Neuronal stem cell (in vitro differentiated cells): ENCODE data around the gene ADGRF5.

Source experiments
- DNase-seq: peaks from one replicate; pipeline ENCODE4 v3.0.0-alpha.2; 2013; ENCODE audit warnings: low spot score
- H2AFZ ChIP-seq: one replicate; pipeline ENCODE4 v1.6.1; 2013; ENCODE audit warnings: mild to moderate bottlenecking, low read length, inconsistent platforms
- H2AK5ac ChIP-seq: 2 replicates; pipeline ENCODE4 v1.6.1; 2013; ENCODE audit warnings: low read depth, mild to moderate bottlenecking, inconsistent platforms, low read length, moderate library complexity, mixed read lengths
- H2BK120ac ChIP-seq: 2 replicates; pipeline ENCODE4 v1.6.1; 2013; ENCODE audit warnings: low read depth, mild to moderate bottlenecking, inconsistent platforms, low read length, moderate library complexity, mixed read lengths
- H2BK12ac ChIP-seq: one replicate; pipeline ENCODE4 v1.6.1; 2013; ENCODE audit warnings: low read length, inconsistent platforms
- H2BK15ac ChIP-seq: 2 replicates; pipeline ENCODE4 v1.6.1; 2013; ENCODE audit warnings: mild to moderate bottlenecking, low read length, inconsistent platforms, mixed read lengths
- H2BK5ac ChIP-seq: one replicate; pipeline ENCODE4 v1.6.1; 2013; ENCODE audit warnings: inconsistent platforms, mild to moderate bottlenecking, low read length, moderate library complexity
- H3K14ac ChIP-seq: one replicate; pipeline ENCODE4 v1.6.1; 2013; ENCODE audit warnings: low read length, inconsistent platforms
- H3K18ac ChIP-seq: 2 replicates; pipeline ENCODE4 v1.6.1; 2013; ENCODE audit warnings: low read length, inconsistent platforms
- H3K23ac ChIP-seq: 2 replicates; pipeline ENCODE4 v1.6.1; 2013; ENCODE audit warnings: low read depth, mild to moderate bottlenecking, mixed read lengths, low read length, inconsistent platforms; ENCODE audit not compliant: poor library complexity
- H3K27ac ChIP-seq: replicated peaks from 3 replicates; pipeline ENCODE4 v1.5.1; 2013; ENCODE audit warnings: low read length, inconsistent platforms
- H3K27me3 ChIP-seq, 3 experiments: 2 replicates each; pipeline ENCODE4 v1.6.1; 2013; ENCODE audit warnings: low read length in 3 of 3, mild to moderate bottlenecking in 2 of 3, inconsistent platforms in 1 of 3, low read depth in 1 of 3, mixed read lengths in 1 of 3, moderate library complexity in 1 of 3; ENCODE audit not compliant: control insufficient read depth in 3 of 3, insufficient read depth in 3 of 3
- H3K36me3 ChIP-seq, 2 donors: replicated peaks in 1 of 2; 2 replicates each; pipeline ENCODE4 v1.6.1; 2013; ENCODE audit warnings: low read length in 2 of 2; ENCODE audit not compliant: control insufficient read depth in 2 of 2, insufficient read depth in 2 of 2
- H3K4ac ChIP-seq: 2 replicates; pipeline ENCODE4 v1.6.1; 2013; ENCODE audit warnings: inconsistent platforms, mild to moderate bottlenecking, low read length, moderate library complexity
- H3K4me1 ChIP-seq, 2 donors: 1 replicate in 1 of 2; 2 replicates in 1 of 2; pipeline ENCODE4 v1.6.1; 2013; ENCODE audit warnings: low read length in 2 of 2, low read depth in 1 of 2; ENCODE audit not compliant: control insufficient read depth in 2 of 2, insufficient read depth in 1 of 2
- H3K4me2 ChIP-seq: one replicate; pipeline ENCODE4 v1.6.1; 2013; ENCODE audit warnings: mild to moderate bottlenecking, low read length, inconsistent platforms; ENCODE audit not compliant: insufficient read depth, poor library complexity, severe bottlenecking
- H3K4me3 ChIP-seq, 2 donors: 2 replicates each; pipeline ENCODE4 v1.5.1; 2013; ENCODE audit warnings: low read length in 2 of 2, mild to moderate bottlenecking in 2 of 2, inconsistent platforms in 1 of 2, moderate library complexity in 1 of 2
- H3K79me1 ChIP-seq: one replicate; pipeline ENCODE4 v1.6.1; 2013; ENCODE audit warnings: low read depth, mild to moderate bottlenecking, inconsistent platforms, low read length, moderate library complexity
- H3K9ac ChIP-seq: one replicate; pipeline ENCODE4 v1.6.1; 2013; ENCODE audit warnings: mild to moderate bottlenecking, low read depth, low read length, inconsistent platforms; ENCODE audit not compliant: poor library complexity
- H3K9me3 ChIP-seq, 2 donors: replicated peaks in 1 of 2; 2 replicates each; pipeline versions ENCODE3 to v1.6.1; 2013; ENCODE audit warnings: low read length in 2 of 2, mild to moderate bottlenecking in 2 of 2, inconsistent platforms in 1 of 2, low read depth in 1 of 2, mixed read lengths in 1 of 2, moderate library complexity in 1 of 2; ENCODE audit not compliant: control insufficient read depth in 2 of 2, insufficient read depth in 1 of 2
- H4K8ac ChIP-seq: one replicate; pipeline ENCODE4 v1.6.1; 2013; ENCODE audit warnings: low read depth, mild to moderate bottlenecking, inconsistent platforms, low read length, moderate library complexity
- H4K91ac ChIP-seq: one replicate; pipeline ENCODE4 v1.6.1; 2013; ENCODE audit warnings: low read length, low read depth, mild to moderate bottlenecking, inconsistent platforms; ENCODE audit not compliant: poor library complexity
- WGBS, 2 donors: extraction: QIAGEN DNeasy Blood & Tissue Kit; methylation state at CpG; one replicate each; pipeline ENCODE4 v1.1.7; 2013; ENCODE audit warnings: missing lambda C conversion rate in 2 of 2, mixed read lengths in 1 of 2; ENCODE audit not compliant: insufficient read length in 2 of 2, insufficient replicate concordance in 1 of 2; ENCODE audit errors: extremely low coverage in 2 of 2; 5-methylcytosine and 5-hydroxymethylcytosine counted together

ADGRF5 gene

GRCh38 chr6:46914279-46914810 lies 7.4 kb downstream of the ADGRF5 start:
- H3K4me3 ChIP-seq: no peak overlapping the region
- no peak overlapping the region for H3K23ac ChIP-seq
- H4K91ac ChIP-seq: no peak overlapping the region
- H4K8ac ChIP-seq: no peak overlapping the region
- H3K36me3 ChIP-seq: no peaks in the 10 kb centered on the region
- H2BK120ac ChIP-seq: no peak overlapping the region
- H3K9me3 ChIP-seq: no peaks in the 10 kb centered on the region
- no peak overlapping the region for H2BK12ac ChIP-seq
- H3K27ac ChIP-seq: no peak overlapping the region
- no peak overlapping the region for H2AK5ac ChIP-seq
- H3K18ac ChIP-seq: no peak overlapping the region
- no peak overlapping the region for H2BK5ac ChIP-seq
- DNase-seq: peak; percentile 14
- peaks cover 0 to 1% of the 10 kb centered on the region in 2 donors for H3K4me1 ChIP-seq
- H3K4ac ChIP-seq: no peak overlapping the region
- no peak overlapping the region for H3K4me2 ChIP-seq
- H3K9ac ChIP-seq: no peak overlapping the region
- H3K14ac ChIP-seq: no peak overlapping the region
- no peak overlapping the region for H2BK15ac ChIP-seq
- no CpG with 5 or more reads among the region's 4 CpGs for WGBS, 2 donors
- H3K79me1 ChIP-seq: no peaks in the 10 kb centered on the region
- no peaks in the 10 kb centered on the region for H3K27me3 ChIP-seq
- H2AFZ ChIP-seq: no peak overlapping the region

- Histone ChIP-seq H3K9me3 (no peaks in the 10 kb centered on the region), H2BK15ac (no peak overlapping the region), H2BK5ac (no peak overlapping the region), H3K27ac (no peak overlapping the region), H2BK120ac (no peak overlapping the region), H4K91ac (no peak overlapping the region), H3K36me3 (no peaks in the 10 kb centered on the region), H3K4me2 (no peak overlapping the region), H2AK5ac (no peak overlapping the region), H3K27me3 (no peaks in the 10 kb centered on the region), H3K4me1 (peaks cover 0 to 1% of the 10 kb centered on the region in 2 donors), H3K9ac (no peak overlapping the region), H3K79me1 (no peaks in the 10 kb centered on the region), H3K23ac (no peak overlapping the region), H3K14ac (no peak overlapping the region), H3K18ac (no peak overlapping the region), H2AFZ (no peak overlapping the region), H3K4me3 (no peak overlapping the region), H4K8ac (no peak overlapping the region), H3K4ac (no peak overlapping the region), H2BK12ac (no peak overlapping the region)
- WGBS, 2 donors: no CpG with 5 or more reads among the region's 2 CpGs
- no peak for DNase-seq
Observed at GRCh38 chr6:46909371-46909770, 12.4 kb downstream of the ADGRF5 start.

- no peak overlapping the region for H3K9ac ChIP-seq
- no peak overlapping the region for H3K4me2 ChIP-seq
- H4K8ac ChIP-seq: no peak overlapping the region
- no peak overlapping the region for H2AK5ac ChIP-seq
- H3K36me3 ChIP-seq: no peaks in the 10 kb centered on the region
- H3K18ac ChIP-seq: no peak overlapping the region
- no CpG with 5 or more reads among the region's 3 CpGs for WGBS, 2 donors
- no peak overlapping the region for H2BK120ac ChIP-seq
- no peak overlapping the region for H2BK5ac ChIP-seq
- no peak overlapping the region for H3K4me3 ChIP-seq
- H2BK12ac ChIP-seq: no peak overlapping the region
- no peak overlapping the region for H2AFZ ChIP-seq
- no peaks in the 10 kb centered on the region for H3K4me1 ChIP-seq
- H3K23ac ChIP-seq: no peak overlapping the region
- no peak for DNase-seq
- H3K9me3 ChIP-seq: no peaks in the 10 kb centered on the region
- H3K14ac ChIP-seq: no peak overlapping the region
- H3K4ac ChIP-seq: no peak overlapping the region
- no peak overlapping the region for H2BK15ac ChIP-seq
- no peaks in the 10 kb centered on the region for H3K79me1 ChIP-seq
- no peak overlapping the region for H3K27ac ChIP-seq
- no peak overlapping the region for H4K91ac ChIP-seq
- H3K27me3 ChIP-seq: no peaks in the 10 kb centered on the region
Observed at GRCh38 chr6:46906776-46907175, 15.0 kb downstream of the ADGRF5 start.

GRCh38 chr6:46904117-46904516 lies 17.6 kb downstream of the ADGRF5 start:
- Histone ChIP-seq H4K91ac (no peak overlapping the region), H4K8ac (no peak overlapping the region), H3K9ac (no peak overlapping the region), H2BK5ac (no peak overlapping the region), H3K18ac (no peak overlapping the region), H3K4me3 (no peak overlapping the region), H2AFZ (no peak overlapping the region), H3K27ac (no peak overlapping the region), H3K14ac (no peak overlapping the region), H3K4ac (no peak overlapping the region), H2BK12ac (no peak overlapping the region), H2BK15ac (no peak overlapping the region), H3K9me3 (no peaks in the 10 kb centered on the region), H2AK5ac (no peak overlapping the region), H3K23ac (no peak overlapping the region), H3K36me3 (no peaks in the 10 kb centered on the region), H3K4me1 (no peaks in the 10 kb centered on the region), H3K79me1 (no peaks in the 10 kb centered on the region), H3K27me3 (no peaks in the 10 kb centered on the region), H3K4me2 (no peak overlapping the region), H2BK120ac (no peak overlapping the region)
- no peak for DNase-seq
- no CpG with 5 or more reads among the region's 3 CpGs for WGBS, 2 donors
